GM18873 (cell line): ENCODE measurements around the gene NBEA.
"Not testable (repeated sequence)": the region's sequence is repeated elsewhere in the genome, so short reads cannot be mapped to it uniquely, and the experiment has no call there.

Experiments
- ATAC-seq: cut with Tn5 transposase; IDR thresholded peaks from one replicate; pipeline ENCODE4 v1.9.1; 2021; ENCODE audit warnings: mild to moderate bottlenecking, moderate library complexity, moderate number of reproducible peaks; ENCODE audit not compliant: unreplicated experiment, low FRiP score

The NBEA gene

GRCh38 chr13:35055705-35056104 is 113.6 kb downstream of the NBEA start:
- no peak for ATAC-seq

- ATAC-seq, result no peak
Observed at GRCh38 chr13:35057858-35058257, 115.8 kb downstream of the NBEA start.

GRCh38 chr13:35058585-35058984 is 116.5 kb downstream of the NBEA start:
- ATAC-seq, result not testable (repeated sequence)

DNA sequence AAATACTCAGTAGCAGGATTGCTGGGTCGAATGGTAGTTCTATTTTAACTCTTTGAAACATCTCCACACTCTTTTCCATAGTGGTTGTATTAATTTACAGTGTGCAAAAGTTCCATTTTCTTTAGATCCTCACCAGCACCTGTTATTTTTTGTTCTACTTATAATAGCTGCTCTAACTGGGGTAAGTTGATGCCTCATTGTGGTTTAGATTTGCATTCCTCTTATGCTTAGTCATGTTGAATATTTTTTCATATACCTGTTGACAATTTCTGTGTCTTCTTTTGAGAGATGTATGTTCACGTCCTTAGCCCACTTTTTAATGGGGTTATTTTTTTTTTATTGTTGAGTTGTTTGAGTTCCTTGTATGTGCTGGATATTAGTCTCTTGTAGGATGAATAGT is 144.6 kb downstream of the NBEA start:
- ATAC-seq, result no peak

DNA sequence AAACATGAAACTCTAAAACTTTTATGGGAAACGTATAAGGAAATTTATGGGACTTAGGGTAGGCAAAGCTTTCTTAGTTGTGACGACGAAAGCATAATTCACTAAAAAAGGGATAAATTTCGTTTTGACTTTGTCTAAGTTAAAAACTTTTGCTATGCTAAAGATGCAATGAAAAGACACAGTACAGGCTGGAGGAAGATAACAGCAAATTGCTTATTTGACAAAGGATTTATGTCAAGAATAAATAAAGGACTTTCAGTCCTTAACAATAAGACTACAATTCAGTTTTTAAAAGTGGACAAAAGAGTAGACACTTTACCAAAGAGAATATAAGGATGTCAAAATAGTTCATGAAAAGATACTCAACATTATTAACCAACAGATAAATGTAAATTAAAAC is 150.2 kb downstream of the NBEA start:
- ATAC-seq, result no peak

DNA sequence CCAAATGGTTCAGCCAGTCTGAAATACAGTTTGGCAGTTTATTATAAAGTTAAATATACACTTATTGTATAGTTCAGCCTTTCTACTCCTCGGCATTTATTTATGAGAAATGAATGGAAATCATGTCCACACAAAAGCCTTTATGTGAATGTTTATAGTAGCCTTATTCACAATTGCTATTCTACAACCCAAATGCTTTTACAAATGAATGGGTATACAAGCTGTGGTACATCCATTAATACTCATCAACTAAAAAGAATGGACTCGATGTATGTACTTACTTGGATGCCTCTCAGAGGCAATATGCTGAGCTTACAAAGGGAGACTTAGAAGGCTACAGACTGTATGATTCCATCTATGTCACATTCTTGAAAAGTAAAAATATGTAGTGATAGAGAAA is 150.7 kb downstream of the NBEA start:
- ATAC-seq, result no peak

DNA sequence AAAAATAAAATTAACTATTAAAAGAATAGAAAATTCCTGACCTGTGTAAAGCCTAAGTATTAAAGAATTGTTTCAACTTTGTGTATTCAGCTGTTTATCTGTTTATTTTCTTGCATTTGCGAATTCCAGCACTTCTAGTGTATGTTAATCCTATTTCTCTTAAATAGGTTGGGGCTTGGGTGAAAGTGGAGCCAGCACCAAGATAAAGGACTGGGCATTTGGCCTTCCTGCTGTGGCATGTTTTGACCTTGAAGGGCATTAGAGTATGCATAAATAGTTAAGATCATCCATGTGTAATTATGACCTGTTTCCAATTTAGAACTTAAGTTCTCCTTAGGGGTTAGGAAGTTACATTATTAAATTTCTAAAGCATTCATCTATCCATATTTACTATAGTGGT is 151.3 kb downstream of the NBEA start:
- ATAC-seq, result no peak

DNA sequence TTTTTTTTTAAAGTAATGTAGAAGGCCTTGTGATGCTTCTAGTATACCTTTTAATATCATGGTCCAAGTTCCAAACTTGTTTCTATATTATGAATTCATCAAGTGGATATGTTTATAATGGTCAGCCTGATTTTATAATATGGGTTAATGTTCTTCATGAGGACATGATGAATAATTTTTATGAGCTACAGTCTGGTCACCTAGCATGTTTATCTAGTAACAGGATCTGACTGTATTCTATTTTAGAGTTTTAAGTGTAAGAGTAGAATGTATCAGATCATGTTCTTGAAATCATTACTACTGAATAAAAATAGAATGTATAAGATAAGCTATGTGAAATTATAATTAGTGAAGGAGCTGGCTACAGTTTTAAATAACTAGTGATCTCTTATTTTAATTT is 164.7 kb downstream of the NBEA start:
- not testable (repeated sequence) for ATAC-seq

DNA sequence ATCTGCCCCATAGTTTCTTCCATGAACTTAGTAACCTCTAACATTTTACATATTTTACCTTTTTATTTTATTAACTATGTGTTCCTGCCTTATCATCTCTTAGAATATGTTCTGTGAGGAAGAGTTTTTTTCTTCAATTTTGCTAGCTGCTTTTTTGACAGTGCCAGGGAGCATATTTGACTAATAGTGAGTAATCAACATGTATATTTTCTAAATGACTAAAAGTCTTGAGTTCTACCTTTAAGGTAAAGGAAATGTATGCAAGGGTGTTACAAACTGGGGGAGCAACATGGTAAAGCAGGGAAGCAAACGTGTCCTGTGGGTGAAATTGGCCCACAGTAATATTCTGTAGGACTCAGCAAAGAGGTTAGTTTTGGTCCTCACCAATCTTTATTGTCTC is 165.5 kb downstream of the NBEA start:
- no peak for ATAC-seq

DNA sequence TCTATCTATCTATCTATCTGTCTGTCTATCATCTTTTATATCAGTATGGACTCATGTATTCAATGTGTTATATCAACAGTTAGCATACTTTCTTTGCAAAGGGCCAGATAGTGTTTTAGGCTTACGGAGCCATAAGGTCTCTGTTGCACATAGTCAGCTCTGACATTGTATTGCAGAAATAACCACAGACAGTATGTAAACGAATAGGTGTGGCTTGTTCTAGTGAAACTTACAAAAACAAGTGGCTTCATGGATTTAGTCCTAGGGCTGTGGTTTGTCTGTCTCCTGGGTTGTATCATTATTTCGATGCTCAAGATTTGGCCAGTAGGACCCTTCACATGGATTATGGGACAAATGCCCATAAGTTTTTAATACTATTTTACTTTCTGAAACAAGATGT is 171.5 kb downstream of the NBEA start:
- not testable (repeated sequence) for ATAC-seq

DNA sequence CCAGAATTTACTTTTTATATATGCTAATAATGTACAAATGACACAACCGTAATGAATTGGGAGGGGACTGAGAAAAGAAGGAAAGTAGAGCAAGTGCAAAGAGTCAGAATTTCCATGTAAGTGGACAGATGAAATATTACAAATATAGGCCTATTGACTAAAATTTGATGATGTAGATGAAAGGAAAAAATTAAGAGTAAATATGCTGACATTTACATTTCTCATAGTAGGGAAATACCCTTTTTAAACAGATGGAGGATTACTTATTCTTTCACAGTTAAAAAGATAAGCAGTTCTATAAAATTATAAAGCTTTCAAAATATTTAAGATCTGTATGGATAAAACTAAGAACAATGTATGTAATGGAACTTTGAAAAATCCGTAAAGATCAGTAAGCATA is 185.4 kb downstream of the NBEA start:
- ATAC-seq, result no peak

DNA sequence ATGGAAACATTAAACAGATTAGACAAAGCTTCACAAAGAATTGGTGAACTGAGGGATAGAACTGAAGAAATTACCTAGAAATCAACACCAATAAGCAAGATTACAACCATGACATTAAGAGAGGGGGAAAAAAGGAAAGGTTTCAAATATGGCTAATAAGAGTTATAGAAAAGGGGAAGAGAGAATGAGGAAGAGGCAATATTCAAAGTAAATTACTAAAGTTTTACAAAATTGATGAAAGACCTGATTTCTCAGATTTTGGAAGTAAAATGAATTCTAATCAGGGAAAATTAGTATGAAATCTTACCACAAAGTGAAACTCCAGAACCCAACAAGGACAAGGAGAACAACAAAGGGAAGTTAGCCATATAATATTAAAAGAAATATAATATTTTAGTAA is 187.4 kb downstream of the NBEA start:
- ATAC-seq, result no peak

GRCh38 chr13:35131471-35131870 is 189.4 kb downstream of the NBEA start:
- ATAC-seq, result no peak

DNA sequence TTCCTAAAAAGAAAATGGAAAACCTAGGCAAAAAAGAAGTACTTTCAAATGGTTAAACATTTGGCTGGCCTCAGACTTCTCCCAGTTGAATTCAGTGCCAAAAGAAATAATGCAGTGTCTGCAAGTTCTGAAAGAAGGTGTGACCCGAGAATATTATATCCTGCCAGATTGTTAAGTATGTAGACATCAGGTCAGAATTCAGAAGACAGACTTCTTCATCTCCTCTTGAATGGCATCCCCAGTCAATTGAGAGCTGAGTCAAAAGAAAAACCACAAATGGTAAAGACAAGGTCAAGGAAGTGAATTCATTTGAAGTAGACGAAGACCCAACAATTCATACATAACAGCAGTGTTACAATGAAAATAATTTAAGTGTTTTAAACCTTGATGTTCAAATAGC is 194.5 kb downstream of the NBEA start:
- no peak for ATAC-seq

DNA sequence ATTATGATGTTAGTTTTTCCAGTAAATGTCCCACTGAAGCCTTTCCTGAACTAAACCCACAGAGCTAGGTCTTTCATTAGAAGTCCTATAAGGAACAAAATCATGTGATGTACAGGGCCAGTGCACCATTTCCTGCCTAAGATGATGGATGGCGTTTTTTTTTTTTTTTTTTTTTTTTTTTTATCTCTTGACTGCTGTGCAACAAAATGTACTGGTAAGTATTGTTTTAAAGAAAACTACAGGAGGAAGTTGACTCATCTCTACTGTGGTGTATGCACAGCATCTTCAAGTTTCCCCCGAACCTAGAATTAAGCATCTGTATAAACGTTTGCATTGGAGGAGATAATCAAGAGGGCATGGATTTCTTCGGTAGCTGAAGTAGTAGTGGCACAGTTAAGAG is 197.5 kb downstream of the NBEA start:
- no peak for ATAC-seq

DNA sequence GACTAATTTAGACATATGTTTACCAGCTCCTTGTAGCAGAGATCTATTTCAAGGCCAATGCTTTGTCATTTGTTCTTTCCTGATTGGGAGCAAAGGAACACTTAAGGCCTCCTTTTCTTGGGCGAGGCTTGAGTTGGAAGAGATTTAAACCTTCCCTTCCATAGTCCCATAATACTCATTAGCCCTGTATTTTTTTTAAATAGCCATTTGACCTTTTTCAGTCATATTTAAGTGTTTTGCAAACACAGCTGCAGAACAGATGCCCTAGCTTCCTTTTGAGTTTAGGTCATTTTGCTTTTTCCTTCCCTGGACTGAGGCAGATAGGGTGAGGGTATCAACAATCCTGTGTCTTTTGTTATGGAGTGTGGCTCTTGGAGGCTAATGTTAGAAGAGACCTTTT is 198.3 kb downstream of the NBEA start:
- no peak for ATAC-seq

DNA sequence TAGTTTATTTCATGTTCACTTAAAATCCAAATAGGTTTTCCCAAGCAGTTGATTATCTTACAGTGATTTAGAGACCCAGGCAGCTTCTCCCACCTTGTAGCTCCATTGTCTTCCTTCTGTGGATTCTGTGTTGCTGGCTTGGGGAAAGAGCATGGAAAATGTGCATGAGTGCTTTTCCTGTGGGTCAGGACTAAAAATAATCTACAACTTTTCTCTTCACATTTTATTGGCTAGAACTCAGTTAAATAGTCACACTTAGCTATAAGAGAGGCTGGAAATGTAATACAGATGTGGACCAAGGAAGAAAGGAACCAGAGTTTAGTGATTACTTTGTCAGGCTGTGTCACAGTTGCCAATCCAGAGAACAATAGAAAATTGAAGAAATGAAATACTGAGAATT is 198.8 kb downstream of the NBEA start:
- ATAC-seq, result no peak

GRCh38 chr13:35143123-35143522 is 201.1 kb downstream of the NBEA start:
- no peak for ATAC-seq

- ATAC-seq, result no peak
Observed at GRCh38 chr13:35144166-35144890, 202.3 kb downstream of the NBEA start.

GRCh38 chr13:35146686-35147085 is 204.6 kb downstream of the NBEA start:
- ATAC-seq, result no peak

DNA sequence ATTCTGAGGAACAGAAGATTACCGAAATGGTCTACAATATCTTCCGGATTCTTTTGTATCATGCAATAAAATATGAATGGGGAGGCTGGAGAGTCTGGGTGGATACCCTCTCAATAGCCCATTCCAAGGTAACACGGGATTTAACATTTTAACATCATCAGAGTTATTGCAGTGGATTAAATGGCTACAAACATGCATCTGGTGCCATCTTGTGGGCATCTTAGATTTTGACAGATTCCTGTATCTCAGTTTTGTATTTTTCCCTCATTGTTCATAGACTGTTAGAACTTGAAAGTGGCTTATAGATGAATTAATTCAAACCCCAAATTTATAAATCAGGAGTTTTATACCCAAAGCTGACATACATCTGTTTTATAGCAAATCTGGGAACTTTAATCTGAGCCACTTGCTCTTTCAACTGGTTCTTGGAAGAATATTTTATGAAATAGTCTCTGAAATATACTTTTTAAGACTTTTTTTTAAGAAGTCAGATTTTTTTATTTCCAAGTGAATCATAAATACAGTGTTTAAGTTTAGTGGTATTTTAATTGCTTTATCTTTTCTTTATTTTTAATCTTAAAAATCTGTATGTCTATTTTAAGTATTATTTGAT is 215.2 kb downstream of the NBEA start:
- ATAC-seq, result peak; percentile 51

GRCh38 chr13:35159041-35159440 is 217.0 kb downstream of the NBEA start:
- no peak for ATAC-seq
